DND-41 (cell line): Measurements from ENCODE around the gene FAM227B.
"Not testable (repeated sequence)": the region's sequence is repeated elsewhere in the genome, so short reads cannot be mapped to it uniquely, and the experiment has no call there.

Experiments
- CTCF ChIP-seq: IDR thresholded peaks from 2 replicates; pipeline ENCODE4 v1.5.1; 2012; ENCODE audit warnings: borderline replicate concordance, low read length, moderate library complexity, mild to moderate bottlenecking; ENCODE audit not compliant: poor library complexity, severe bottlenecking; ENCODE audit errors: extremely low read depth
- EZH2 ChIP-seq: IDR thresholded peaks from 3 replicates; pipeline ENCODE4 v1.6.1; 2012; ENCODE audit warnings: borderline replicate concordance, low read depth, mild to moderate bottlenecking, moderate library complexity, low read length, inconsistent platforms; ENCODE audit not compliant: severe bottlenecking

DNA sequence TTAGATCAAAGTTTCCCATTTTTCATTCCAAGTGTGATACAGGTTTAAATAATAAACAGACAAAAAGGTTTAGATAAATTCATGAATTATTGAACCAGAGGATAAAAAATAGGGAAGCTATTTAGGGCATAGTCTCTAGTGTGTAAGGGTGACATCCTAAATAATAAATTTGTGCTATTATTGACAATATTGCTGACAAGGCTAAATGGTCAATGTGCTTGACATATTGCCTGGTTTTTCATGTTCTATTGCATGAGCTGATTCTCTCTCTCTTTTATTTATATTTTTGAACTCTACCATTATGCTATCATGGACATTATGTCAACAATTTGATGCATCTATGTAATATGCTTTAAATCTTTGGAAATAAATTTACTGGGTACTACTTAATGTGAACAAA lies 141.6 kb downstream of the FAM227B start:
- TF ChIP-seq CTCF, EZH2: not testable (repeated sequence)
